ENCODE results near the gene XRCC2.

GRCh38 chr7:152673897-152674296, 2.0 kb downstream of the XRCC2 start:
- TF ChIP-seq EZH2phosphoT487 (IDR thresholded peaks at IDR 0.05; ENCODE audit: borderline replicate concordance, low read depth), result no peak
- TF ChIP-seq PBX3 (IDR thresholded peaks at IDR 0.05), result no peak
- TF ChIP-seq TAF1 (IDR thresholded peaks at IDR 0.05; ENCODE audit: borderline replicate concordance, low read depth, low read length), result no peak
- TF ChIP-seq FOXJ3 (CRISPR knock-in tag; IDR thresholded peaks at IDR 0.05), result no peak
- no peak for TF ChIP-seq TEAD4 (IDR thresholded peaks at IDR 0.05; ENCODE audit: borderline replicate concordance, insufficient read depth)
- TF ChIP-seq CTCF (IDR thresholded peaks at IDR 0.05), result no peak
- TF ChIP-seq ZBTB33 (IDR thresholded peaks at IDR 0.05; ENCODE audit: borderline replicate concordance, low read depth), result no peak
- no peak for TF ChIP-seq JUND (IDR thresholded peaks at IDR 0.05)

All from SK-N-SH (cell line).